Liver (tissue), 9 donors: ENCODE data around the gene ZNF415. TPM values are rescaled to one million over a fixed set of nuclear protein-coding genes. Genes with fewer than 3 reads are reported as not detected.

ENCODE experiments used
- DNase-seq: peaks from one replicate; pipeline ENCODE4 v3.0.0-alpha.2; 2017; ENCODE audit warnings: low spot score
- H3K27ac ChIP-seq, 2 donors: one replicate each; pipeline ENCODE4 v1.7.0; 2013; ENCODE audit warnings: inconsistent platforms in 2 of 2, low read length in 2 of 2, control low read depth in 1 of 2, low read depth in 1 of 2, mild to moderate bottlenecking in 1 of 2
- H3K27me3 ChIP-seq, 4 donors: one replicate each; pipeline versions ENCODE4 v1.6.1 to v1.7.0; 2013; ENCODE audit warnings: low read length in 3 of 4, inconsistent platforms in 1 of 4, mild to moderate bottlenecking in 1 of 4, moderate library complexity in 1 of 4; ENCODE audit not compliant: control insufficient read depth in 4 of 4, insufficient read depth in 4 of 4
- H3K36me3 ChIP-seq, 4 donors: one replicate each; pipeline versions ENCODE4 v1.6.1 to v1.7.0; 2013; ENCODE audit warnings: low read length in 3 of 4, mild to moderate bottlenecking in 3 of 4, low read depth in 1 of 4, moderate library complexity in 1 of 4; ENCODE audit not compliant: control insufficient read depth in 4 of 4, insufficient read depth in 3 of 4
- H3K4me1 ChIP-seq, 4 donors: one replicate each; pipeline versions ENCODE4 v1.6.1 to v1.7.0; 2013; ENCODE audit warnings: low read length in 3 of 4, mild to moderate bottlenecking in 3 of 4, moderate library complexity in 1 of 4; ENCODE audit not compliant: control insufficient read depth in 4 of 4, insufficient read depth in 4 of 4
- H3K4me3 ChIP-seq, 3 donors: one replicate each; pipeline versions ENCODE4 v1.6.1 to v1.7.0; 2013; ENCODE audit warnings: low read length in 3 of 3, control low read depth in 1 of 3, low read depth in 1 of 3, mild to moderate bottlenecking in 1 of 3
- H3K9ac ChIP-seq, 2 donors: one replicate each; pipeline ENCODE4 v1.7.0; 2013; ENCODE audit warnings: low read length in 2 of 2, mild to moderate bottlenecking in 2 of 2, moderate library complexity in 2 of 2, control low read depth in 1 of 2, low read depth in 1 of 2
- H3K9me3 ChIP-seq, 4 donors: one replicate each; pipeline versions ENCODE4 v1.6.1 to v1.7.0; 2013; ENCODE audit warnings: low read length in 3 of 4; ENCODE audit not compliant: control insufficient read depth in 4 of 4
- EGR1 ChIP-seq, 2 donors: IDR thresholded peaks; 2 replicates each; pipeline ENCODE4 v1.6.1; 2016 to 2018; ENCODE audit warnings: antibody characterized with exemption in 2 of 2, low read depth in 2 of 2
- FOXA1 ChIP-seq: IDR thresholded peaks from 2 replicates; pipeline ENCODE4 v1.6.1; 2016; ENCODE audit warnings: antibody characterized with exemption
- FOXA2 ChIP-seq: IDR thresholded peaks from 2 replicates; pipeline ENCODE4 v1.6.1; 2016; ENCODE audit warnings: antibody characterized with exemption
- GABPA ChIP-seq, 2 donors: IDR thresholded peaks in 1 of 2; conservative IDR thresholded peaks in 1 of 2; 2 replicates each; pipeline ENCODE4 v1.6.1; 2016; ENCODE audit warnings: antibody characterized with exemption in 2 of 2, mild to moderate bottlenecking in 1 of 2, moderate library complexity in 1 of 2
- HNF4A ChIP-seq, 2 donors: conservative IDR thresholded peaks; 2 replicates each; pipeline ENCODE4 v1.6.1; 2016; ENCODE audit warnings: antibody characterized with exemption in 2 of 2, mild to moderate bottlenecking in 2 of 2
- HNF4G ChIP-seq: IDR thresholded peaks from 2 replicates; pipeline ENCODE4 v1.6.1; 2016; ENCODE audit warnings: antibody characterized with exemption
- JUND ChIP-seq, 2 donors: IDR thresholded peaks; 2 replicates each; pipeline ENCODE4 v1.6.1; 2016; ENCODE audit warnings: antibody characterized with exemption in 2 of 2
- NR2F2 ChIP-seq: IDR thresholded peaks from 2 replicates; pipeline ENCODE4 v1.6.1; 2016; ENCODE audit warnings: antibody characterized with exemption
- RAD21 ChIP-seq, 2 donors: IDR thresholded peaks; 2 replicates each; pipeline ENCODE4 v1.6.1; 2016; ENCODE audit warnings: antibody characterized with exemption in 2 of 2, mild to moderate bottlenecking in 2 of 2
- RXRA ChIP-seq, 2 donors: IDR thresholded peaks; 2 replicates each; pipeline ENCODE4 v1.6.1; 2017 to 2018; ENCODE audit warnings: antibody characterized with exemption in 2 of 2, mild to moderate bottlenecking in 1 of 2
- SP1 ChIP-seq: IDR thresholded peaks from 2 replicates; pipeline ENCODE4 v1.6.1; 2018; ENCODE audit warnings: antibody characterized with exemption, mild to moderate bottlenecking
- TAF1 ChIP-seq: conservative IDR thresholded peaks from 2 replicates; pipeline ENCODE4 v1.6.1; 2016; ENCODE audit warnings: antibody characterized with exemption, mild to moderate bottlenecking
- YY1 ChIP-seq: IDR thresholded peaks from 2 replicates; pipeline ENCODE4 v1.6.1; 2016; ENCODE audit warnings: antibody characterized with exemption, mild to moderate bottlenecking
- WGBS: extraction: QIAGEN DNeasy Blood & Tissue Kit; methylation state at CpG from one replicate; pipeline ENCODE4 v1.1.7; 2013; 5-methylcytosine and 5-hydroxymethylcytosine counted together
- polyA plus RNA-seq, 2 donors: library from polyadenylated mRNA; stranded (reverse) in 1 of 2; unstranded in 1 of 2; fragments of 200-250 nt in 1 of 2; fragments of >200 nt in 1 of 2; fragmentation: Nextera tagmentation in 1 of 2; extraction: Ambion mirVana in 1 of 2; gene quantifications; one replicate each; pipeline versions ENCODE4 v1.2.1 to v1.2.3, GENCODE V29; 2013 to 2015
- total RNA-seq, 2 donors: library from RNA; depleted of rRNA; stranded (reverse); fragments of >200 nt; gene quantifications; one replicate each; pipeline ENCODE4 v1.2.3, GENCODE V29; 2014
- TF ChIP-seq, protein P1 (sequence below): IDR thresholded peaks from 2 replicates; pipeline ENCODE4 v1.6.1; 2016; ENCODE audit warnings: antibody characterized with exemption
- TF ChIP-seq, protein P2 (sequence below): IDR thresholded peaks from 2 replicates; pipeline ENCODE4 v1.6.1; 2016; ENCODE audit warnings: antibody characterized with exemption
- TF ChIP-seq, protein P3 (sequence below): IDR thresholded peaks from 2 replicates; pipeline ENCODE4 v1.6.1; 2016; ENCODE audit warnings: antibody characterized with exemption, mild to moderate bottlenecking
- TF ChIP-seq, protein P4 (sequence below): fragments of 150-350 bp; IDR thresholded peaks from 2 replicates; pipeline ENCODE4 v1.5.1; 2017; ENCODE audit warnings: improper control_type of control experiment, low read depth, low read length; ENCODE audit not compliant: missing input control
- TF ChIP-seq, protein P5 (sequence below): IDR thresholded peaks from 2 replicates; pipeline ENCODE4 v1.6.1; 2016; ENCODE audit warnings: antibody characterized with exemption
- donor health status: healthy.
- donor health status: healthy.
- donor health status: healthy.
- donor health status: healthy.
- donor health status: healthy.

The ZNF415 gene
- total and polyA plus RNA-seq, 4 donors = 0.65 to 2.4 (median 1.2) TPM

DNA sequence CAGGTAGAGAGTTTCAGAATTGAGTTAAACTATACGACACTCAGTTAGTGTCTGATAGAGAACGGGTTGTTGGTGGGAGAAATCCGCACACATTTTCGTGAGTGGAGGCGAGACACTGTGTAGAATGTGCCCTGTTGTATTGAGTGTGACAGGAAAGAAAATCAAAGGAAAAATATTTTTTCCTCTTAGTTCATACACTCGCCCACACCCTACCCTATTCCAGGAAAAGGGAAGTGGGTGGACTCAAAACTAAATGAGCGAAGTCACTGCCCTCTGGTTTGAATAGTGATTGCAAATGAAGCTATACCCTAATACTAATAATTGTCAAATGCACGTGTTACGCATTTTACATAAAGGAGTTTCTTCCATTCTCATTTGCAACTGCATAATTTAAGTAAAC, 24.1 kb upstream of the ZNF415 start:
- Histone ChIP-seq H3K9me3 (peaks cover 7 to 18% (median 17%) of the 10 kb centered on the region in 4 donors), H3K9ac (no peak overlapping the region), H3K4me3 (peak overlapping the region in 1 of 3 donors; percentile 8), H3K36me3 (no peaks in the 10 kb centered on the region), H3K27ac (no peak overlapping the region), H3K27me3 (no peaks in the 10 kb centered on the region), H3K4me1 (no peaks in the 10 kb centered on the region)
- 84% methylated on average over 9 of the region's 9 CpGs for WGBS
- TF ChIP-seq, protein P1, sequence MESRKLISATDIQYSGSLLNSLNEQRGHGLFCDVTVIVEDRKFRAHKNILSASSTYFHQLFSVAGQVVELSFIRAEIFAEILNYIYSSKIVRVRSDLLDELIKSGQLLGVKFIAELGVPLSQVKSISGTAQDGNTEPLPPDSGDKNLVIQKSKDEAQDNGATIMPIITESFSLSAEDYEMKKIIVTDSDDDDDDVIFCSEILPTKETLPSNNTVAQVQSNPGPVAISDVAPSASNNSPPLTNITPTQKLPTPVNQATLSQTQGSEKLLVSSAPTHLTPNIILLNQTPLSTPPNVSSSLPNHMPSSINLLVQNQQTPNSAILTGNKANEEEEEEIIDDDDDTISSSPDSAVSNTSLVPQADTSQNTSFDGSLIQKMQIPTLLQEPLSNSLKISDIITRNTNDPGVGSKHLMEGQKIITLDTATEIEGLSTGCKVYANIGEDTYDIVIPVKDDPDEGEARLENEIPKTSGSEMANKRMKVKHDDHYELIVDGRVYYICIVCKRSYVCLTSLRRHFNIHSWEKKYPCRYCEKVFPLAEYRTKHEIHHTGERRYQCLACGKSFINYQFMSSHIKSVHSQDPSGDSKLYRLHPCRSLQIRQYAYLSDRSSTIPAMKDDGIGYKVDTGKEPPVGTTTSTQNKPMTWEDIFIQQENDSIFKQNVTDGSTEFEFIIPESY = no peak
- TF ChIP-seq JUND (IDR thresholded peaks at IDR 0.05) (no peak), YY1 (no peak), HNF4G (no peak), HNF4A (conservative IDR thresholded peaks at IDR 0.05) (no peak)
- DNase-seq = no peak

DNA sequence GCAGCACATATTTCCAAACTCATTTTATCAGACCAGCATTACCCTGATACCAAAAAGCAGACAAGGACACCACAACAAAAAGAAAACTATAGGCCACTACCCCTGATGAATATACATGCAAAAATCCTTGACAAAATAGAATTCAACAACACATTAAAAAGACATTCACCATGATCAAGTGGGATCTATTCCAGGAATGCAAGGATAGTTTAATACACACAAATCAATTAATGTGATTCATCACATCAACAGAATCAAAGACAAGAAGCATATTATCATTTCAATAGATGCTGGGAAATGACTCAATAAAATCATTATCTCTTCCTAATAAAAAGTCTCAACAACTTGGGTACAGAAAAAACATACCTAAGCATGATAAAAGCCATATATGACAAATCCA, 14.9 kb upstream of the ZNF415 start:
- no peak overlapping the region for H3K27ac ChIP-seq
- no peak for DNase-seq
- TF ChIP-seq, protein P2, sequence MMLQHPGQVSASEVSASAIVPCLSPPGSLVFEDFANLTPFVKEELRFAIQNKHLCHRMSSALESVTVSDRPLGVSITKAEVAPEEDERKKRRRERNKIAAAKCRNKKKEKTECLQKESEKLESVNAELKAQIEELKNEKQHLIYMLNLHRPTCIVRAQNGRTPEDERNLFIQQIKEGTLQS = no peak
- no peak for TF ChIP-seq FOXA1
- no peak for TF ChIP-seq JUND (IDR thresholded peaks at IDR 0.05)
- TF ChIP-seq YY1 = no peak
- TF ChIP-seq GABPA (IDR thresholded peaks at IDR 0.05 in 1 of 2, conservative IDR thresholded peaks at IDR 0.05 in 1 of 2) = no peak
- TF ChIP-seq RXRA (IDR thresholded peaks at IDR 0.05) = no peak
- TF ChIP-seq RAD21 (IDR thresholded peaks at IDR 0.05) = no peak
- TF ChIP-seq, protein P1 = no peak
- TF ChIP-seq, protein P3, sequence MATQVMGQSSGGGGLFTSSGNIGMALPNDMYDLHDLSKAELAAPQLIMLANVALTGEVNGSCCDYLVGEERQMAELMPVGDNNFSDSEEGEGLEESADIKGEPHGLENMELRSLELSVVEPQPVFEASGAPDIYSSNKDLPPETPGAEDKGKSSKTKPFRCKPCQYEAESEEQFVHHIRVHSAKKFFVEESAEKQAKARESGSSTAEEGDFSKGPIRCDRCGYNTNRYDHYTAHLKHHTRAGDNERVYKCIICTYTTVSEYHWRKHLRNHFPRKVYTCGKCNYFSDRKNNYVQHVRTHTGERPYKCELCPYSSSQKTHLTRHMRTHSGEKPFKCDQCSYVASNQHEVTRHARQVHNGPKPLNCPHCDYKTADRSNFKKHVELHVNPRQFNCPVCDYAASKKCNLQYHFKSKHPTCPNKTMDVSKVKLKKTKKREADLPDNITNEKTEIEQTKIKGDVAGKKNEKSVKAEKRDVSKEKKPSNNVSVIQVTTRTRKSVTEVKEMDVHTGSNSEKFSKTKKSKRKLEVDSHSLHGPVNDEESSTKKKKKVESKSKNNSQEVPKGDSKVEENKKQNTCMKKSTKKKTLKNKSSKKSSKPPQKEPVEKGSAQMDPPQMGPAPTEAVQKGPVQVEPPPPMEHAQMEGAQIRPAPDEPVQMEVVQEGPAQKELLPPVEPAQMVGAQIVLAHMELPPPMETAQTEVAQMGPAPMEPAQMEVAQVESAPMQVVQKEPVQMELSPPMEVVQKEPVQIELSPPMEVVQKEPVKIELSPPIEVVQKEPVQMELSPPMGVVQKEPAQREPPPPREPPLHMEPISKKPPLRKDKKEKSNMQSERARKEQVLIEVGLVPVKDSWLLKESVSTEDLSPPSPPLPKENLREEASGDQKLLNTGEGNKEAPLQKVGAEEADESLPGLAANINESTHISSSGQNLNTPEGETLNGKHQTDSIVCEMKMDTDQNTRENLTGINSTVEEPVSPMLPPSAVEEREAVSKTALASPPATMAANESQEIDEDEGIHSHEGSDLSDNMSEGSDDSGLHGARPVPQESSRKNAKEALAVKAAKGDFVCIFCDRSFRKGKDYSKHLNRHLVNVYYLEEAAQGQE = no peak
- no peak for TF ChIP-seq HNF4A (conservative IDR thresholded peaks at IDR 0.05)
- no peak for TF ChIP-seq EGR1 (IDR thresholded peaks at IDR 0.05; ENCODE audit: low read depth in 2 of 2)
- TF ChIP-seq TAF1 = no peak
- TF ChIP-seq SP1 = no peak
- TF ChIP-seq NR2F2 = no peak
- TF ChIP-seq HNF4G = no peak
- TF ChIP-seq, protein P4, sequence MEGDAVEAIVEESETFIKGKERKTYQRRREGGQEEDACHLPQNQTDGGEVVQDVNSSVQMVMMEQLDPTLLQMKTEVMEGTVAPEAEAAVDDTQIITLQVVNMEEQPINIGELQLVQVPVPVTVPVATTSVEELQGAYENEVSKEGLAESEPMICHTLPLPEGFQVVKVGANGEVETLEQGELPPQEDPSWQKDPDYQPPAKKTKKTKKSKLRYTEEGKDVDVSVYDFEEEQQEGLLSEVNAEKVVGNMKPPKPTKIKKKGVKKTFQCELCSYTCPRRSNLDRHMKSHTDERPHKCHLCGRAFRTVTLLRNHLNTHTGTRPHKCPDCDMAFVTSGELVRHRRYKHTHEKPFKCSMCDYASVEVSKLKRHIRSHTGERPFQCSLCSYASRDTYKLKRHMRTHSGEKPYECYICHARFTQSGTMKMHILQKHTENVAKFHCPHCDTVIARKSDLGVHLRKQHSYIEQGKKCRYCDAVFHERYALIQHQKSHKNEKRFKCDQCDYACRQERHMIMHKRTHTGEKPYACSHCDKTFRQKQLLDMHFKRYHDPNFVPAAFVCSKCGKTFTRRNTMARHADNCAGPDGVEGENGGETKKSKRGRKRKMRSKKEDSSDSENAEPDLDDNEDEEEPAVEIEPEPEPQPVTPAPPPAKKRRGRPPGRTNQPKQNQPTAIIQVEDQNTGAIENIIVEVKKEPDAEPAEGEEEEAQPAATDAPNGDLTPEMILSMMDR = no peak
- TF ChIP-seq FOXA2 = no peak
- TF ChIP-seq, protein P5, sequence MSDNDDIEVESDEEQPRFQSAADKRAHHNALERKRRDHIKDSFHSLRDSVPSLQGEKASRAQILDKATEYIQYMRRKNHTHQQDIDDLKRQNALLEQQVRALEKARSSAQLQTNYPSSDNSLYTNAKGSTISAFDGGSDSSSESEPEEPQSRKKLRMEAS = no peak
- H3K9ac ChIP-seq = no peak overlapping the region
- H3K9me3 ChIP-seq = peaks cover 17 to 31% (median 24%) of the 10 kb centered on the region in 4 donors
- H3K4me1 ChIP-seq = no peaks in the 10 kb centered on the region
- H3K27me3 ChIP-seq = no peaks in the 10 kb centered on the region
- H3K4me3 ChIP-seq = peak overlapping the region in 1 of 3 donors; percentile 41
- peaks cover 2 to 9% (median 4%) of the 10 kb centered on the region in 4 donors for H3K36me3 ChIP-seq
